Cortex of kidney (tissue), 1 donor: Measurements from ENCODE around the gene RXYLT1.
"Not testable (repeated sequence)": the region's sequence is repeated elsewhere in the genome, so short reads cannot be mapped to it uniquely, and the experiment has no call there.

Experiments used
- DNase-seq: peaks from one replicate; lab custom pipeline; 2025; lab: John Stamatoyannopoulos, UW

The RXYLT1 gene

DNA sequence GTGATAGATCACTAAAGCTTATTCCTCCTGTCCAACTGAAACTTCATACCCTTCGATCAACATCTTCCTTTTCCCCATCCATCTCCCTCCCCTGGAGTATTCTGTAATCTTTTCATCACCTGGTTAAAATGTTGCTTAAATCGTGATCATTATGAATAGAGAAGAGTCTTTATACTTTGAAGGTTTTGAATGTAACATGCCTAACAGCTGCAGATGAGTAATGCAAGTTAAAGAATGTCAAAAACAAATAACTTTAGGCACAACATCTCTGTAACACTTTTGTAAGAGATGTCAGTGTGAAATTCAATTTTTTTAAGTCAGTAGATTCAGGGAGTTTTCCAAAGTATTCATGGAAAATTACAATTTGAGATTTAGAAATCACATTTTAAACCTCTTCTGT is 25.0 kb downstream of the RXYLT1 start:
- no peak for DNase-seq

DNA sequence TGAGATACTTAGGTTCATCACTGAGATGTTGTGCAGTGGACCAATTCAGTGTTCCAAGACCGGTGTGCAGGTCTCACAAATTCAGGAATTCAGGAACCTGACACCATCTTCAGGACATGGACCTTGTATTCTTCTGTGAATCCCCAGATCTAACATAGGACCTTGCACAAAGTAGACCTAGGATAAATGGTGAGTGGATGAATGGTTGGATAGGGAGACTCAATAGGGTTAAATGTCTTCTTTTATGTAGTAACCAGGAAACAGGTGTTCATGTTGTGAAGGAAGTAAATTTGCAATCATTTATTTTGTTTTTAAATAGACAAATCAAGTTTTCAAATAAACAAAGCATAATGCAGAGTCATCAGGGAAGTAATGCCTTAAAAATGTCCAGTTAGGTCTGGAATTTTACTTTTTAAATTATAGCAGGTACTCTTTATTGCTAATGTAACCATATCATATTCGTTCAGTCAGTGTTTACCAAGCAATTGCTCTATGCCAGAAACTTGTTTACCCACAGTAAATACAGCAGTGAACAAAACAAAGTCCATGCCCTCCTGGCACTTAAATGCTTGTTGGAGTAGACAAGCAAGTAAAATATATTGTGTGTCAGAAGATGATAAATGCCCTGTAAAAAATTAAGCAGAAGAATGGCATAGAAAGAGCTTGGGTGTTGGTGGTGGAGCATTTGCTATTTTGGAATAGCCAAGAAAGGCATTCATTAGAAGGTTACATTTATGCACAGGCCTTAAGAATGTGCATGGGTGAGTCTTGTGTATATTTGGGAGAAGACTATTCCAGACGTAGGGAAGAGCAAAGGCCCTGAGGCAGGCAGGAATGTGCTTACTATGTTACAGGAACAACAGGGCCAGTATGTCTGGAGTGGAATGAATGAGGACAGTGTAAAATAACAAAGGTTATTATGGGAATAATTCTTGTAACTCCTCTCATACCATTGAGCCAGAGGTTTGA is 26.3 kb downstream of the RXYLT1 start:
- DNase-seq: no peak

DNA sequence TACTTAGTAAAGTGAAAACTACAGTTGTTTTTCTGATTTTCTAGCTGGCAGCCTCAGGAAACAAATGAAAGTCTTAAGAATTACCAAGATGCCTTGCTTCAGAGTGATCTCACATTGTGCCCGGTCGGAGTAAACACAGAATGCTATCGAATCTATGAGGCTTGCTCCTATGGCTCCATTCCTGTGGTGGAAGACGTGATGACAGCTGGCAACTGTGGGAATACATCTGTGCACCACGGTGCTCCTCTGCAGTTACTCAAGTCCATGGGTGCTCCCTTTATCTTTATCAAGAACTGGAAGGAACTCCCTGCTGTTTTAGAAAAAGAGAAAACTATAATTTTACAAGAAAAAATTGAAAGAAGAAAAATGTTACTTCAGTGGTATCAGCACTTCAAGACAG is 28.9 kb downstream of the RXYLT1 start:
- no peak for DNase-seq

DNA sequence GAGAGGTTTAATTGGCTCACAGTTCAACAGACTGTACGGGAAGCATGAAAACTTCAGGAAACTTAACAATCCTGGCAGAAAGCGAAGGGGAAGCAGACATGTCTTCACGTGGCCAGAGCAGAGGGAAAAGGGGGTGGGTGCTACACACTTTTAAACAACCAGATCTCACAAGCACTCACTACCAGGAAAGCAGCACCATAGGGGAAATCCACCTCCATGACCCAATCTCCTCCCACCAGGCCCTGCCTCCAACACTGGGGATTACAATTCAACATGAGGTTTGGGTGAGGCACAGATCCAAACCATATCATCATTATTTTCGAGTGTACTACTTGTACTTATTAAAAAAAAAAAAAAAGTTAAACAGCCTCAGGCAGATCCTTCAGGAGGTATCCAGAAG is 29.9 kb downstream of the RXYLT1 start:
- no peak for DNase-seq

DNA sequence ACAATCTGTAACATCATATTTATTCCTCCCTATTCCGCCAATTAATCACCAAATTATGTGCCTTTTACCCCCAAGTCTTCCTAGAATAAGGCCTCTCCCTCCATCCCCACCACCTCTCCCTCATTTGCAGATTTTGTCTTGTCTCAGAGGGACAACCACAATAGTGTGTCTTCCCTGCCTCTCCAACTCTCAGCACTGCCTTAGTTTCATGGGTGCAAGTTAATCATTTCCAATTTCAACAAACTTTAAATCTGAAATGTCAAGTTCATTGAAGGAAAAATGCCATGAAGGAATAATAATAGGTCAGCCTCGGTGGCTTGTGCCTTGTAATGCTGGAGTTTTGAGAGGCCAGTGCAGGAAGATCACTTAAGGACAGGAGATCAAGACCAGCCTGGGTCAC is 31.6 kb downstream of the RXYLT1 start:
- no peak for DNase-seq

DNA sequence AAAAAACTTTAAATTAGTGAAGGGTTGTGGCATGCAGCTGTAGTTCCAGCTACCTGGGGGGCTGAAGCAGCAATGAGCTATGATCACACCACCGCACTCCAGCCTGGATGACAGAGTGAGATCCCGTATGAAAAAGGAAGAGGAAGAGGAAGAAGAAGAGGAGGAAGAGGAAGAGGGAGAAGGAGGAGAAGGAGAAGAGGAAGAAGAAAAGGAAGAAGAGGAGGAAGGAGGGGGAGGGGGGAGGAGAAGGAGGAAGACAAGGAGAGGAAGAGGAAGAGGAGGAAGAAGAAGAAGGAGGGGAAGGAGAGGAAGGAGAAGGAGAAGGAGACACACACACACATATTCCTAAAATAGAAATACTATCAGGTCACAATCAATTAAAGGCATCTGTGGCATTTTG is 32.0 kb downstream of the RXYLT1 start:
- DNase-seq: no peak

DNA sequence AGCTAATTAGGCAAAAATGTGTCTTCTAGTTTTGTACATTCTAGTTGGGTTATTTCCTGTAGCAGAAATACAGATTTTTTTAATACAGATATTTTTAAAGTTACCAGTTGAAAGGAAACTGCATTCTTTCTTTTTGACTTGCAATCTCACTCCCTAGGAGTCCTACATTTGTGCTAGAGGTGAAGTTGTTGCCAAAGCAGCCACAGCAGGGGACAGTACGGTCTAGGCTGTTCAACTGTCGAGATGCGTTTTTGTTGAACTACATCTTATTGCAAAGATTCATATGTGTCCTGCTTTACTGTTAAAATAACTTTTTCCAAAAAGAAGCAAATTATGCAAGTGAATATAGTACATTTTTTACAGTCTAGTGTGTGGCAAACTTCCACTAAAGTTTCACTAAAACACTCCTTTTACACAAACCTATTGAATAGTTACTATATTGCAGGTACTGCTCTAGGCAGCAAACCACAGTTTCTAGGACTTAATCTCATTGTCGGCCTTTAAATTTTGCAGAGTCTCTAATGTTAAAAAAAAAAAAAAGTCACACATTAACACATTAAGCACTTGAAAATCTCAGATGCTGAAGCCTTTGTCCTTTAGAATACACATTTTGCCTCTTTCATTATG is 34.5 kb downstream of the RXYLT1 start:
- no peak for DNase-seq

DNA sequence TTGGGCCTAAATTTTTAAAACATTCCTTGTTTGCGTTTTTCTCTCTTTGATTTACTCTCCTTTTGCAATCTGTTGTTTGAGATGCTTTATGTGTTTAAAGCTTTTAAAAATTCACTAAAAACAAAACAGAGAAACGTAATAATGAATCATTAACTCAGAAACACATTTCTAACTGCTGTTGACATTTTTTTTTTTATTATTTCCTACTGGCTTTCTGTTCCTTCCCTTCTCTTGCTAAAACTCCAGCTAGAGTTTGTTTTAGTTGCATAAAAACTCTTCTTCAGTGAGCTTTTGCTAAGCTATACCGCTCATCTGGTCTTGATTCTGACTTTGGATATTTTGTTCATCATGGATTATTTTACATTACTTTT is 35.8 kb downstream of the RXYLT1 start:
- no peak for DNase-seq

DNA sequence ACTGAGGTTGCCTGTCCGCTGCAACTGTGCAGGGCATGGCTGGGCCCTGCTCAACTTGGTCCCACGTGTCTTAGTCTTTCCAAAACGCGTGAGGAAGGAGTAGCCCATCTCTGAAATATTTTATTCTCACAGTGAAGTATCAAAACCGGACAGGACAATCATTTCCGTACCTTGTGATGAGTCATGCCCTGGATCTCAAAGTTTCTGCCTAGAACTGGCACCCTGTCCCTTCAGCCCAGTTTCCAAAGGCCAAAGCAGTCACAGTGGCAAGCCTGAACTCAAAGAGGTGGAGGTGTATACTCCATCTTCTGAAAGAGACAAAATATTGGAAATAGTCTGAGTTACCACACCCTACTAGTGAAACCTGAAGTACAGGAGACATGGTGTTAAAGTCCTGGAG is 36.3 kb downstream of the RXYLT1 start:
- no peak for DNase-seq

DNA sequence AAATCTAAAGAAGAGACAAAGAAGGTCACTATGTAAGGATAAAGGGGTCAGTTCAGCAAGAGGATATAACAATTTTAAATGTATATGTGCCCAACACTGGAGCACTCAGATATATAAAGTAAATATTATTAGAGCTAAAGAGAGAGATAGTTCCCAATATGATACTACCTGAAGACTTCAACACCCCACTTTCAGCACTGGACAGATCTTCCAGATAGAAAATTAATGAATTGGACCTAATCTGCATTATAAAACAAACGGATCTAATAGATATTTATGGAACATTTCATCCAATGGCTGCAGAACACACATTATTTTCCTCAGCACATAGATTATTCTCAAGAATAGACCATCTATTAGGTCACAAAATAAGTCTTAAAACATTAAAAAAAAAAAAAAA is 40.7 kb downstream of the RXYLT1 start:
- DNase-seq: no peak

DNA sequence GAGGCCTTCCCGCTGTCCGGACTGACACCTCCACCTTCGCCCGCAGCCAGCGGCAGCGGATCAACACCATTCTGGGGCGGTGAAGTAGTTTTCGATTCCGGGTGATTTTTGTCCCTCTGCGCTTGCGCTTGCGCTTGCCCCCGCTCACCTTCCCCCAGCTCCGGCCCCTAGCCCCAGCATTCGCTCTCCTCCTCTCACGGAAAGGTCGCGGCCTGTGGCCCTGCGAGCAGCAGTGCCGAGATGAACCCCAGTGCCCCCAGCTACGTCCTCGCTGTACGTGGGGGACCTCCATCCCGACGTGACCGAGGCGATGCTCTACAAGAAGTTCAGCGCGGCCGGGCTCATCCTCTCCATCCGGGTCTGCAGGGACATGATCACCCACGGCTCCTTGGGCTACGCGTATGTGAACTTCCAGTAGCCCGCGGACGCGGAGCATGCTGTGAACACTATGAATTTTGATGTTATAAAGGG is 42.1 kb downstream of the RXYLT1 start:
- DNase-seq: no peak

DNA sequence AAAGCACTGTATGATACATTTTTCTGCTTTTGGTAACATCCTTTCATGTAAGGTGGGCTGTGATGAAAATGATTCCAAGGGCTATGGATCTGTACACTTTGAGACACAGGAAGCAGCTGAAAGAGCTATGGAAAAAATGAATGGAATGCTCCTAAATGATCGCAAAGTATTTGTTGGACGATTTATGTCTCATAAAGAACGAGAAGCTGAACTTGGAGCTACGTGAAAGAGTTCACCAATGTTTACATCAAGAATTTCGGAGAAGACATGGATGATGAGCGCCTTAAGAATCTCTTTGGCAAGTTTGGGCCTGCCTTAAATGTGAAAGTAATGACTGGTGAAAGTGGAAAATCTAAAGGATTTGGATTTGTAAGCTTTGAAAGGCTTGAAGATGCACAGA is 42.6 kb downstream of the RXYLT1 start:
- no peak for DNase-seq

DNA sequence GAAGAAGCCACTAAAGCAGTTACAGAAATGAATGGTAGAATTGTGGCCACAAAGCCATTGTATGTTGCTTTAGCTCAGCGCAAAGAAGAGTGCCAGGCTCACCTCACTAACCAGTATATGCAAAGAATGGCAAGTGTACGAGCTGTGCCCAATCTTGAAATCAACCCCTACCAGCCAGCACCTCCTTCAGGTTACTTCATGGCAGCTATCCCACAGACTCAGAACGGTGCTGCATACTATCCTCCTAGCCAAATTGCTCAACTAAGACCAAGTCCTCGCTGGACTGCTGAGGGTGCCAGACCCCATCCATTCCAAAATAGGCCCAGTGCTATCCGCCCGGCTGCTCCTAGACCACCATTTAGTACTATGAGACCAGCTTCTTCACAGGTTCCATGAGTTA is 43.3 kb downstream of the RXYLT1 start:
- DNase-seq: no peak

DNA sequence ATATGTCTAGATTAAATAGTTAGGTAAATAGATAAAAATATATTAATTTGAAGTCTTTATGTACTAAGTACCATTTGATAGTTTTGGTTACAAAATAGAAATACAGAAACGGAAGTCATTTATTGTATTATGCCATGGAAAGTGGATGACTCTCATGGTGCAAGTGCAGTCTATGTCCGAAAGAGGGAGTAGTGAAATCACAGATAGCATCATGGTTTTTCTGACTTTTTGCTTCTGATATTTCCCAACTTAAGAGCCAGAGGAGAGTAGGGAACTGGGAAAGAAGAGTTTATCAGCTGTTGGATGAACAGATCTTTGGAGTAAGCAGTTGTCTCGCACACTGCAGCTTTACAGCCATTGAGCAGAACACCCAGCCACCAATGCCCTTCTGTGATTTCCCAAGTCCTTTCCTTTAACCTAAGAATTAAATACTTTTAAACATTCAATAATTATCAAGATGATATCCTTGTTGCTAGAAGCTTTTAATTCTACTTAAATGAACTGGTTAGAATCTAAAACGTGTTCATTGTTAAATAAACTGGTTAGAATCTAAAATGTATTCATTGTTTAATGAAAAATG is 46.4 kb downstream of the RXYLT1 start:
- DNase-seq: no peak

DNA sequence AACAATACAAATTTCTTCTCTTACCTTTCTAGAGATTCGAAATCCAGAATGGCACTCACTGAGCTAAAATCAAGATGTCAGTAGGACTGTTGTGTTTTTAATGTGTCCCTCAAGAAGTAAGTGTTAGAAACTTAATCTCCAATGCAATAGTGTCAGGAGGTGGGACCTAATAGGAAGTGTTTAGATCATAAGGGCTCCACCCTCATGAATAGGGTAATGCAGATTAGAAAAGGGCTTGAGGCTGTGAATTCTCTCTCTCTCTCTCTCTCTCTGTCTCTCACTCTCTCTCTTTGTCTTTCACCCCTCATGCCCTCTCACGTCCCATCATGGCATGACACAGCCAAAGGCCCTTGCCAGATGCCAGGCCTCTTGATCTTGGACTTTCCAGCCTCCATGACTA is 49.2 kb downstream of the RXYLT1 start:
- no peak for DNase-seq

DNA sequence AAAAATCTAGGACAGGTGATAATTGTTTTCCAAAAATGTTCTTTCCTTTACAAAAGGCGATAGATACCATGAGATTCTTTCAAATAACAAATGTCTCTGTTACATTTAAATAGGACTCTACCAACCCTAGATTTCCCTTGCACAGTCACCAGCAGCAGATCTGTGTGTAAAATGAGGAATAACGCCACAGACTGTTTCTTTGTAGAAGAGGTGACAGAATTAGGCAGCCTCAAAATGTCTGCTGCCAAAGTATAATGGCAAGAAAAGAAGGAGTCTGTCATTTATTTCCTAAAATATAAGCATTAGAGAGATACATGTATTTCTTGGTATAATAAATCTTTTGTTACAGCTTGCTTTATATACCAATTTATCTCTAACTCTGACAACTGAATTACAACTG is 56.3 kb downstream of the RXYLT1 start:
- DNase-seq: no peak

DNA sequence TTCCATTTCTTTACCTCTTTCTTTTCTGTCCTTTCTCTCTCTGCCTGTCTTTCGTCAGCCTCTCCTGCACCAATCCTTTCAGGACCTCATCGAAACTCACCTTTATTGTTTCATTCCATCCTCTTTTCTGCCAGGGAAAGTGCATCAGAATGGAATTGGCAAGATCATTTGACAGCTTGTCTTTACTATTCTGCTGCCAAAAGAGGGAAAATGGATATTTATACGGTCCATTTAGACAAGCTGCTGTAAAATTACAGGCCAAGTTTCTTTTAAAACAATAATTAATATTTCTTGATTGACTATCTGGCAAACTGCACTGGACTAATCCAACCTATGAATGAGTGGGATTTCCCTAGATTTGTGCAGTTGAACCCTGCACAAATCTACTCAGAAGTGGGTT is 57.2 kb downstream of the RXYLT1 start:
- DNase-seq: no peak

DNA sequence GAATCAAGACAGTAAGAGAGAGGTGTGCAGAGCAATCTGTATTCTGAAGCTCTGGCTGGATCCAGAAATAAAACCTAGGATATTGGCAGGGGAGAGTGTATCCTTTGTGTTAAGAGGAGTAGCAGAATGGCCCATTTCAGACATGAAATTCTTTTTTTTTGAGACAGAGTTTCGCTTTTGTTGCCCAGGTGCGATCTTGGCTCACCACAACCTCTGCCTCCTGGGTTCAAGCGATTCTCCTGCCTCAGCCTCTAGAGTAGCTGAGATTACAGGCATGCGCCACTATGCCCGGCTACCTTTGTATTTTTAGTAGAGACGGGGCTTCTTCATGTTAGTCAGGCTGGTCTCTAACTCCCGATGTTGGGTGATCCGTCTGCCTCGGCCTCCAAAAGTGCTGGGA is 58.7 kb downstream of the RXYLT1 start:
- no peak for DNase-seq

DNA sequence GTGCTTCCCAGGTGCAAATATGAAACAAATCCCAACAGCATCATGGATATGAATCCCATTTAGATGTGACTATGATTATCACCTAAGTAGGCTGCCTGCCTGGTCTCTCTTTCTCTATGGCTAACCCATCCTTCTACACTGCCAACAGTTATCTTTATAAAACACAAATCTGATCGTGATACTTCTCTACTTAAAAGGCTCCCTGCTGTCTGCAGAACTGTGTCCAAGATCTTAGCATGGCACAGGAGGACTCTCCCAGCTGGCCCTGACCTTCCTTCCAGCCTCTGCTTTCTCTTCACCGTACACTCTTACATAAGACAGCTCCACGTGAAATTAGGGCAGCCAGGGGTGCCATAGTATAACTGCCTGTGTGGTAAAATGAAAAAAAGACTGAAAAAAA is 61.3 kb downstream of the RXYLT1 start:
- DNase-seq: no peak

DNA sequence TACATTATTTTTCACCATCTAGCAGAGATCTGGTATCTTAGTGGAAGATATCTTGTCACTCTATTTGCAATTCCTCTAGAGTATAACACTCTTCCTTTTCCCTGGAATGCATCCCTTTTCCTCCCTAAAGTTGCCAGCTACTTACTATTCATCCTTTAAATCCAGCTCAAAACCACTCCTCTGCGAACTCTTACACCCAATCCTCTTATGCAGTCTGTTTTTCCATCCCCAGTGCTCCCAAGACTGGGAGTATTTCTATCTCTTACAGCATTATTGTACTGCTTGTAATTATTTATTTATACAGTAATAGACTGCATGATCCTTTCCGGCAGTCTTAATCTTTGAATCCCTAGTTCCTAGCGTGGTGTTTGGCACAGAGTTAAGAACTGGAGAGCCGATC is 61.9 kb downstream of the RXYLT1 start:
- no peak for DNase-seq

DNA sequence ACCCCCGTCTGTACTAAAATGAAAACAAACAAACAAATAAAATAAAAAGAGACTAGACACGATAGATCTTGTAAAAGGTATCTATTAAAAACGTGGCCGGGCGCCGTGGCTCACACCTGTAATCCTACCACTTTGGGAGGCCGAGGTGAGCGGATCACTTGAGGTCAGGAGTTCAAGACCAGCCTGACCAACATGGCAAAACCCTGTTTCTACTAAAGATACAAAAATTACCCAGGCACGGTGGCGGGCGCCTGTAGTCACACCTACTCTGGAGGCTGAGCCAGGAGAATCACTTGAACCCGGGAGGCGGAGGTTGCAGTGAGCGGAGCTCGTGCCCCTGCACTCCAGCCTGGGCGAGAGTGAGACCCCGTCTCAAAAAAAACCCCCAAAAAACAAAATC is 63.0 kb downstream of the RXYLT1 start:
- DNase-seq: not testable (repeated sequence)

DNA sequence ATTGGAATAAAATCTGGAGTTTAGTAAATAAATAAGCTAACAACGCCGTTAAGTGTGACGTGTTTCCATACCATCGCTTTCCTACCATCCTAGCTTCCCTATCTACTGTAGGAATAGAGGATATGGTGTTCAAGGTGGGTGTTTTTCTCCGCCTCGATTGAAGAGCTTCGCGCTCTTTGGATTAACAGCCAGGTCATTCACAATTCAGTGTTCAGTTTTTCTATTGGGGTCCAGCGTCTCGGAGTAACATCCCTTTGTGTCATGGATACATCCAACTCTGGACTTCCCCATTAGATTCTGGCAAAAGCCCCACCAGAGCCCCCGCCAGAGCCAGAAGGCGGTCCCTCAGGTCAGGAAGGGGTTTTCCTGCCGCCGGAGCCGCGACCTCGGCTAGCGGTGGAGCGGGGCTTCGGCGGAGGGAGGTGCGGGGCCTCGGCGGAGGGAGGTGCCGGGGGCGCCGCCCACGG is 63.6 kb downstream of the RXYLT1 start:
- no peak for DNase-seq
